Measurements from ENCODE around the gene ADCY9. TPM values are rescaled to one million over a fixed set of nuclear protein-coding genes. Genes with fewer than 3 reads are reported as not detected.
"Not testable (repeated sequence)": the region's sequence is repeated elsewhere in the genome, so short reads cannot be mapped to it uniquely, and the experiment has no call there.

Gene ADCY9
- total RNA-seq, 2 donors from 2014 or later, result 27.2 to 32.7 TPM

DNA sequence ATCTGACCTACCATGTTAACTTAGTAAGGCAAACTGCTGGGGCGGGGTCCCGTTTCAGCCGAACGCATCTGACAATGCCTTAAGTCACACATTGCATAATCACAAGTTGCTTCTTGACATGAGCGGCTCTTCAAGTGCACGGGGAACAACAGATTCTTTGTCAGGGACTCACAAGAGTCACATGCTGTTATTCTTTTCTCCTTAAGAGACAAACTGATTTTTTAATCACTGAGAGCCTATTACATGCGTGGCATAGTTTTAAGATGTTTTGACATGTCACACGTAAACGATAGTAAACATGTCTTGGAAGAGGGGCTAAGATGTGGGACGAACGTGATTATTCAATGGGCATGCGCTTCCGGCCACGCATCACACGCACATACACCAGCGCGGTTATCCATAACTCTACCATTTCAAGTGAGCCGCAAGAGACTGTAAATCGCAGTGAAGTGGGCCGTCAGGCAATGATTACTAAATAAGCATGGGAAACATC, 63.4 kb downstream of the ADCY9 start:
- peak in 1 of 2 donors; percentile 39 for DNase-seq
- ATAC-seq, result peak; percentile 52
- intact Hi-C loops (cut with DNase I, micrococcal nuclease), result no loop called here

DNA sequence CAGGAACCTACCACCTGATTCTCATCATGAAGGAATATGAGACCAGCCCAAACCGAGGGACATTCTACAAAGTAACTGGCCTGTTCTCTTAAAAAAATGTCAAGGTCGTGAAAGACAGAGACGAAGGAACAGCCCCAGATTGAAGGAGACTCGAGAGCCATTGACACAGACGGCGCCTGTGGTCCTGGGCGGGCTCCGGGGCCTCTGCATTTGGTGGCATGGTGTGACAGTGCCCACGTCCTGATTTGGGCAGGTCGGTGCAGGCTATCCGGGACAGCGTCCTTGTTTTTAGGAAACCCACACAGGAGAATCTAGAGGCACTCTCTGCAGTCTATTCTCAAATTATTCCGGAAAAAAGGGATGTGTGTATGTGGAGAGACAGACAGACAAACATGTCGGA, 64.1 kb downstream of the ADCY9 start:
- intact Hi-C loops (cut with DNase I, micrococcal nuclease), result no loop called here

DNA sequence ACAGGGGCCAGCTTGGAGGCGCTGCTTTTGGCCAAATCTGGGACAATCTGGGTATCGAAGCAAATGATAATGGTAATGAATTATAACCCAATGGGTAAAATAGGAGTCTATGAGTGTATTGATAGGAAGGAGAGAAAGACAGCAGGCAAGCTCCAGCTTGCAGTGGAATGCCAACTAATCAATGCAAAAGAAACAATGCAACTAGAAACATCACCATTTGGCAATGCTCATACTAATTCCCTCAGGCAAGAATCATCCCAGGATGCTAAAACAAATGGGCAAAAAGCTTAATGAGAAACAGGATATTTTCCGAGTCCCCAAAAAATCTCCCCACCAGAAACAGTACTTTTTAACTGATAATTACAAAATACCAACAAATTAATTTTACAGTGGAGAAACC, 64.7 kb downstream of the ADCY9 start:
- ATAC-seq (no peak), DNase-seq (no peak)
- intact Hi-C loops (cut with DNase I, micrococcal nuclease), result no loop called here

More for the DNA sequence above, 64.1 kb downstream of the ADCY9 start:
- ATAC-seq (no peak), DNase-seq (no peak)

DNA sequence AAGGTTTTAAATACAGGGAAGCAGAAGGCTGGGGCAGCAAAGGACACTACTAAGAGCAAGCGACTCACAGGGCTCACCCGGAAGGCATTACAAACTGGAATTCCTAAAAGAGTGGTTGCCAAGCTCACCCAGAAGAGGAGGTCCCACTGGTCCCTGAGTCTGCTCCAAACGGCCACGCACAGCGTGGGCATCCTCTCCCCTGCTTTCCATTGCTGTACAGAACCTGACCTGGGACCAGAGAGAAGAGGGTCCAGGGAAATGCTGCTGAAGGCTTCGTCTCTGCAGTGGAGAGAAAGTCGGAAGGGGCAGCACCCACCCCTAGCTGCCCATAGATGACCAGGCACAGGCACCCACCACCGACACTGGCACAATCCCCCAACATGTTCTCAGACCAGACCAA, 67.2 kb downstream of the ADCY9 start:
- intact Hi-C loops (cut with DNase I, micrococcal nuclease), result no loop called here
- no peak for DNase-seq
- ATAC-seq, result no peak

DNA sequence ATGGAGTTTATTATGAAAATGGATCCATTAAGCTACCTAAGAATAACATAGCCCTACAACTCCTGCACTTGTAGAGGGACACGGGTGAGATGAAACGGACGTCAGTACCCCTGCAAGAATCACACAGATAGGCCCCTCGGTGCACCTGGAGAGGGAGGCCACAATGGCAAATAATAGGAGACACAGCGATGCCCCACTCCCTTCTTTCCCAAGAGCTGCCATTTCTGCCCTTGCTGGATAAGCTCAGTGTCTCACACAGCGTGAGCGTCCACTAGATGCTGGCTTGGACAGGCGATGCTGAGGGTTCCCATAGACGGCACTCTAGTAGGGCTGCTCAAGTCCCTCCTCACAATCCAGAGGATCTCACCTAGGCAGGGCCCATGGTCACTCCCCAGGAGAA, 67.8 kb downstream of the ADCY9 start:
- intact Hi-C loops (cut with DNase I, micrococcal nuclease), result no loop called here
- DNase-seq (no peak), ATAC-seq (no peak)

DNA sequence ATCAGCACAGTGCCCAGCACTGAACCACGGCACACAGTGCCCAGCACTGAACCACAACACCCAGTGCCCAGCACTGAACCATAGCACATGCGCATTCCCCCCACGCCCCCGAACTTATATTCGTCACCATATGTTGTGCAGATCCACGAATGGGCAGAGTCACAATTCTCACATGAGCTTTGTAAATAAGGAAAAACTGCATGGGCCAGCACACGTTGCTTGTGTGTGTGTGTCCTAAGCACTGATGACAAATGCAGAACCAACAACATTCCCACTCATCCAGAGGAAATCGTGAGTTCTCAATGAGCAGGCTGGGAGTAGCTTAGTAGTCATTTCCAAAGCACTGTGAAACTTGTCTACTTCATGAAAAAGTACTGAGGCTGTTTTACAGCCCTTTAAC, 70.0 kb downstream of the ADCY9 start:
- ATAC-seq (no peak), DNase-seq (no peak)
- intact Hi-C loops (cut with DNase I, micrococcal nuclease), result no loop called here

DNA sequence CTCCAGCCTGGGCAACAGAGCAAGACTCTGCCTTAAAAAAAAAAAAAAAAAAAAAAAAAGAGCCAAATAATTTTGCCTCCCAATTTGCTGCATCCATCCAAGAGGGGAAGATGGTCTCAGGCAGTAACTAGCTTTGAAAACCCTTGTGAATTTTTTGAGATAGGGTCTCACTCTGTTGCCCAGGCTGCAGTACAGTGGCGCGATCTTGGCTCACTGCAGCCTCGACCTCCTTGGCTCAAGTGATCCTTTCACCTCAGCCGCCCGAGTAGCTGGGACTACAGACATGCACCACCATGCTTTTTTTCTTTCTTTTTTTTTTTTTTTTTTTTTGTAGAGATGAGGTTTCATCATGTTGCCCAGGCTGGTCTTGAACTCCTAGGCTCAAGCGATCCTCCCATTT, 70.7 kb downstream of the ADCY9 start:
- ATAC-seq; DNase-seq; intact Hi-C loops (cut with DNase I, micrococcal nuclease): not testable (repeated sequence)

DNA sequence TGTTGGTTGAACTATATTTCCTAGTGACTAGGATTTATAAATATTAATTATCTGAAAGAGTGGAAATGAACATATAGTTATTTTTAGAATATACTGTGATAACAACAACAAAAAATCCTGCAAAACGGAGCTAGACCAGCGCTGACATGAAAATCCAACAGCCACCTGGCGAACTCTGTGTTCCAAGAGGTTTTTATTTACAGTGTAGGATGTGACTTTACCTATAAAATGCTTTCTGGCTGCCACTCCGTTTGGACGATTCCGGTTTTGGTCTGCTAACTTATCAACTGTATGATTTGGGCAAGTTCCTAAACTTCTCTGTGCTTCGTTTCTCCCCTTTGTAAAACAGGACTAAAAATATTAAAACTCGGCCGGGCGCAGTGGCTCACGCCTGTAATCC, 73.7 kb downstream of the ADCY9 start:
- no peak for ATAC-seq
- intact Hi-C loops (cut with DNase I, micrococcal nuclease), result no loop called here
- no peak for DNase-seq

DNA sequence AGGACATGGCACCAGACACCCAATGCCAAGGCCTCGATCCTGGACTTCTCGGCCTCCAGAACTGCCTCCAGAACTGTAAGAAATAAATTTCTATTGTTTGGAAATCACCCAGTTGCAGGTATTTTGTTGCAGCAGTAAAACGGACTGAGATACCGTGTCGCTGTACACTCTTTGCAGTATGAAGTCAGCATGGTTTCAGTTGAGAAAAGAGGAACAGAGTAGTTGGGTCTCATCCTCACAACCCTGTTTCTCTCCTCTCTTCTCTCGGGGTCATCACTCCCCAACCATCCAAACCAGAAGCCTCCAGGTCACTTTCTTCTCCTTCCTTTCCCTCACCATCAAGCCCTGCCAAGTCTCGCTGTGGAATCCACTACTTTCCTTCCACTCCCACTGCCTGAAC, 77.8 kb downstream of the ADCY9 start:
- ATAC-seq (no peak), DNase-seq (no peak)
- intact Hi-C loops (cut with DNase I, micrococcal nuclease), result no loop called here

DNA sequence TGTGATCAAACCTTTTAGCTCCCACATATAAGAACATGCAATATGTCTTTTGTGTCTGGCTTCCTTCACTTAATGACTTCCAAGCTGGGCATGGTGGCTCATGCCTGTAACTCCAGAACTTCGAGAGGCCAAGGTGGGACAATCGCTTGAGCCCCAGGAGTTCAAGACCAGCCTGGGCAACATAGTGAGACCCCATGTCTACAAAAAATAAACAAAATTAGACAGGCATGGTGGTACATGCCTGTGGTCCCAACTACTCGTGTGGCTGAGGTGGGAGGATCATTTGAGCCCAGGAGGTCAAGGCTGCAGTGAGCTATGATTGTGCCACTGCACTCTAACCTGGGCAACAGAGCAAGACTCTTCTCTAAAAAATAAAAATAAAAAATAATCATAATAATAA, 79.3 kb downstream of the ADCY9 start:
- ATAC-seq; DNase-seq; intact Hi-C loops (cut with DNase I, micrococcal nuclease): not testable (repeated sequence)

DNA sequence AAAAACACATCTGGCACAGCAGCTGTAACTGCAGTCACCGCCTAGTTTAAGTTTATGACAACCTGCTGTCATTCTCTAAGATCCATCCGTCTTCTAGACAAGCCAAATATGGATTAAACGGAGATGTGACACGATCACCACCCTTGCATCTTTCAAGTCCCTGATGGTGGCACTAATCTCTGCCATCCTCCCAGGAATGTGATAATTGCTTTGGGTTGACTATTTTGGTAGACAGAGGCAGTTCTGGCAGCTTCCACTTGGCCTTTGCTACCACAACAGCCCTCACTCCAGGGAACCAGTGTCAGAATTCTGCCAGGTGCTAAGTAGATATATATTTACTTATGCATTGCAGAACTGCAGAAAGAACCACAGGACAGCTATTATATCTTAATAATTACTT, 81.3 kb downstream of the ADCY9 start:
- intact Hi-C loops (cut with DNase I, micrococcal nuclease), result no loop called here
- DNase-seq (no peak), ATAC-seq (no peak)

DNA sequence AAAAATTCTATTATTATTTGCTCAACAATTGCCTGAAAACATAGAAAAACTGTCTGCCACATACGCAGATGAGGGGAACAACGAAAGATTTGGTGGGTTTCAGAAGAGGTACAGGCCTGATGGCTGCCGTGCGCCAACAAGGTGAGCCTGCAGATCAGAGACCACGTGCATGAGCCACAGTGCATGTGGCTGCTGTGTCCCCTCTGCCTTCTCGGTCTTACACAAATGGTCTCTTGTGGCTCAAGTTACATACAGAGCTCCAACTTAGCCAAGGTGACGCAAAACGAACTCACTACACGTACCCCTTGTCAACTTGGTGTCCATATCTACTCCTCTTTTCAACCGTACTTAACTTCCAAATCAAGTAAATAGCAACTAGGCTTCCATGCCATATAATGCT, 82.3 kb downstream of the ADCY9 start:
- ATAC-seq (no peak), DNase-seq (no peak)
- intact Hi-C loops (cut with DNase I, micrococcal nuclease), result no loop called here

DNA sequence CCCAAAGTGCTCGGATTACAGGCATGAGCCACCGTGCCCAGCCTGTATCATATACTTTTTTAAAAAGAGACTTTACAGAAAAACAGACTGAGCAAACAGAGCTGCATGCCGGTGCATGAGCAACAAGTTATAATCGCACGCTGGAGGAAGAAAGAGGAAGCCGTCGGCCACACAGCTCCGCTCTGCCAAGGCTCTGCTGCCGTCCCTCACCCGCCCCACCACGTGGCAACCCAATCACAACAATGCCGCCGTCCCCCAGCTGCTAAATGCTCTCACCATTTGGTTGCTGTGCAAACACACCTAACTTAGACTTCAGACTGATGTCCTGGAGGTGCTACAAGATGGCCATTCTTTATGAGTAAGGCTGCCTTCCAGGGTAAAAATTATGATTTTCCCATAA, 83.5 kb downstream of the ADCY9 start:
- peak; percentile 99 for ATAC-seq
- DNase-seq, result peak; percentile 79 to 82
- intact Hi-C loops (cut with DNase I, micrococcal nuclease), result no loop called here

DNA sequence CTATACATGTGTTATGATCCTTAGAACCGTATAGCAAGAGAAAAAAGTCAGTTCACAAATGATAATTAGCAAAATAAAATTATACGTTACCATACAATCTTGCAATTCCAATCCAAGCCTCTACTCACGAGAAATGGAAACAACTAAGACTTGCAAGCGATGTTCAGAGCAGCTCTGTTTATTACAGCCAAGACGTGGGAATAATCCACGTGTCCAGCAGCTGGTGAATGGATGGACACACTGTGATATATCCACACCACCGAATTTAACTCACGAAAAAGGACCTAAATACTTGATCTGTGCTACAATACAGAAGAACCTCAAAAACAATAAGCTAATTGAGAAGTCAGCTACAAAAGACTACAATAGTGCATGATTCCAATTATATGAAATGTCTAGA, 88.1 kb downstream of the ADCY9 start:
- ATAC-seq, result no peak
- intact Hi-C loops (cut with DNase I, micrococcal nuclease), result no loop called here
- no peak for DNase-seq

DNA sequence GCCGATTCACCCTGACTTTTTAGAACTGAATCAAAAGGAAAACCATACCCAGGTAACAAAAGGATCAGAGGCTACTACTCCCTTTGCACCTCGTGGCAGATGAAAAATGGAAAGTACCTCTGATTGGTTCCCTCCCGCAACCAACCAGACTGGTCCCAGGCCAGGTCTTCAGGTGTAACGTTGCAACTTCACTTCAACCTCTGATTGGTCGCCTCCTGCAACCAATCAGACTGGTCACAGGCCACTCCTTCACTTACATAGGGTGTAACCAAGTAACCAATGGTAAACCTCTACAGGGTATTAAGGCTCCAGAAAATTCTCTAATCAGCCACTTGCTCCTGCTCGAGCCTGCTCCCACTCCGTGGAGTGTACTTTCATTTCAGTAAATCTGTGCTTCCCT, 89.4 kb downstream of the ADCY9 start:
- ATAC-seq (no peak), DNase-seq (no peak)
- intact Hi-C loops (cut with DNase I, micrococcal nuclease), result no loop called here

DNA sequence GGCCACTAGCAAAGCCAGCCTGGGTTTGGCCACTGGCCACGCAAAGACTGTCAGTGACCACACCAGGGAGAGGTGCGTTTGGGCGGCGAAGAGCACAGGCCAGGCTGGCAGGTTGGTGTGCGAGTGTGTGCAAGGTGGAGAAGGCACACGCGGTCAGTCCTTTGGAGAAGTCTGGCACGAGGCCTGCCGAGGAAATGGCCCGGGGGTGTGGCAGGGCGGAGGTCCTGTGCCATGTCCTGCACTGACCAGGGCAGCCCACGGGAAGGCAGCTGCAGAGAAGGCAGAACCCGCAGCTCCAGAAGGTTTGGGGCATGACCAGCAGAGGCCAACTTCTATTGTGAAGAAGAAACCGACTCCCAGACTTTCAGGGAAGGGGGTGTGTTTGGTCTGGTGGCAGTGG, 90.8 kb downstream of the ADCY9 start:
- DNase-seq (no peak), ATAC-seq (no peak)
- intact Hi-C loops (cut with DNase I, micrococcal nuclease), result no loop called here

DNA sequence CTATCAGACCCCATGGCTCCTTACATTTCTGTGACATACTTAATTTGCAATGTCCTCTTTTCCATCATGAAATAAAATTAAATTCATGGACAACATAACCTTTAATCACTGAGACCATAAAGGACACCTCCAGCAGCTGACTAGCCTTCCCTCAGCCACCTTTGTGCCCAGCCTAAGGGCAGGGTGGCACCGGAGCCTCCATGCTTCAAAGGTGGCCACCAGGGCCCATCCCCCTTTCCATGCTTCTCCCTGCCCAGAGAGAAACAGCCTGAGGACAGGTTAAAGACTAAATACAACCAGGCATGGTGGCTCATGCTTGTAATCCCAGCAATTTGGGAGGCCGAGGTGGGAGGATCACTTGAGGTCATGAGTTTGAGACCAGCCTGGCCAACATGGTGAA, 94.3 kb downstream of the ADCY9 start:
- DNase-seq (no peak), ATAC-seq (peak; percentile 50)
- intact Hi-C loops (cut with DNase I, micrococcal nuclease), result no loop called here

DNA sequence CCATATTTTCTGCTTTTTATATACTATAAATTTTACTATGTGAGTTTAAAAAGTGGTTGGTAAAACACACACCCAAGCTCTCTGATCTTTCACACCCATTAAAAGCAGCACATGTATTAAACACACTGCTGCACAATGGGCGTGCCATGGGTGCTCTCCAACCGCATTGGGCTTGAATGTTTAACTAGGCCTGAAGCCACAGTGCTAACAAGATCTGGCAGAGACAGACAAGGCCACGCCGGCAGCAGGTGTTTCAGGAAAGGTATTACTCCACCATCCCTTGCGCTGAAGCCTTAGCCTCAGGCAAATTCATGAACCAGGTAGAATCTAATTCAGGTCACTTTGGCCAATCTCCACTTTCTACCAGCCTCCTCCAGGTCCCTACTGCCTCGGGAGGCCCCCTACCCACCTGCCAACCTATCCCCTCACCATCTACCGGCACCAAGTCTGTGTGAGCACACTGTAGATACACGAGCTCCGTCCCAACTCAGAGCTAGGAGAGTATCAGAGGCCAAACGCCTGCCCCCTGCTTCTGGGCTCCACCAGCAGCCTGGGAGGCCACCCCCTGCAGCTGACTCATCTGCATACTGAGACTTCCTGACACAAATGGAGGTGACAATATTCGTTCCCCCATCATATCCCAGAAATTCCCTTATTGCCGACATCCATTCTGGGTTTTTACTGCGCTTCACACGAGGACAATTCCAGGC, 95.0 kb downstream of the ADCY9 start:
- intact Hi-C loops (cut with DNase I, micrococcal nuclease), result no loop called here
- ATAC-seq (peak; percentile 93), DNase-seq (peak; percentile 86 to 91)

DNA sequence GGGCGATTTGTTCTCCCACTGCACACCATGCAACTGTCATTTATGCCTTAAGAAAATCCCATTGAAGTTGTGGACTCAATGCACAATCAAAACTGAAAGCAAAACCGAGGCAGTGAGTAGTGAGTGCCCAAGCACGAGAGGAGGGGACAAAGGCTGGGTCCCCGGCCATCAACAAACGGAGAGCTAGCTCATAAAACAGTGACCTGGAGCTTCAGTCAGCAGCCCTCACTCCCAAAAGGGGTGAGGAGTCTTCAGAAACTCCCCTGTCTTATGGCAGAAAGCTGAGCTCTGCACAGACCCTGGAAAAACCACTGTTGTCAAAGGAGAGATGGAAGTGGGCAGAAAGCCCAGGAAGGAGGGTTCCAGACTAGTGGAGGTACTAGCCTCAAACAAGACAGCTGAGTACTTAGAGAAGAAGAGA, 96.9 kb downstream of the ADCY9 start:
- ATAC-seq, result peak; percentile 50
- intact Hi-C loops (cut with DNase I, micrococcal nuclease), result no loop called here
- peak; percentile 41 to 52 for DNase-seq

DNA sequence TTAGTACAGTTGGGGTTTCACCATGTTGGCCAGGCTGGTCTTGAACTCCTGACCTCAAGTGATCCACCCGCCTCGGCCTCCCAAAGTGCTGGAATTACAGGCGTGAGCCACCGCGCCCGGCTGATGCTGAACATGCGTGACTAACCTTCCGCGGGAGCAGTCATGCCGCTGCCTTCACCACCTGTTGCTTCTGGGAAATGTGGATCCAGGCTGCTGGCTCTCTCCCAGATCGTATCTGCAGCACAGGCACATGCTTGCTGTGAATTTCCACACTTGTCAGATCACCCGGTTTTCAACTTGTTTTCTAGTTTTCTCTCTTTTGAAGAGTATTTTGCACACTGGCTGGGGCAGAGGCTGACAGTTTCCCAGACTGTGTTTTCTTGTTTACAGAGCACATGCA, 97.9 kb downstream of the ADCY9 start:
- ATAC-seq (no peak), DNase-seq (peak; percentile 42 to 53)
- intact Hi-C loops (cut with DNase I, micrococcal nuclease), result no loop called here

DNA sequence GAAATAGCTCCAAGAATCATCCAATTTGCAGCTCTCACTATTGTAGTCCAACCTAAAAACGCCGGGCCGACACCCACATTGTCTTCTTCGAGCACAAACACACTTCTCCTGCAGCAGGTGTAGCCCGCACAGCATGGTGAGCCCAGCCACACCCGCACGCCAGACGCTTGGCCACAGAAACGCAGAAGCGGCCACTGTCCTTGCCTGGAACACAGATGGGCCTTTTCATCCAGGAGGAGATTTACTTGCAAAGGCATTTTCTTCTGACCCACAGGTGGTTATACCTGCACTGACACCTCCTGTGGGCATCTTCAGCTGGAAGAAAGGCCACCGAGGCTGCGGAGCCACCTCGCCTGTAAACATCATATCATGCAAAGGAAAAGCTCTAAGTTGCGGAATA, 98.4 kb downstream of the ADCY9 start:
- ATAC-seq (no peak), DNase-seq (peak in 1 of 2 donors; percentile 44)

More for the DNA sequence above, 98.4 kb downstream of the ADCY9 start:
- intact Hi-C loops (cut with DNase I, micrococcal nuclease), result no loop called here
